Measurements from ENCODE around the gene BRD4. TPM values are rescaled to one million over a fixed set of nuclear protein-coding genes. Genes with fewer than 3 reads are reported as not detected.

The BRD4 gene
- total RNA-seq, 1 donor from 2014 or later, result 152 TPM

DNA sequence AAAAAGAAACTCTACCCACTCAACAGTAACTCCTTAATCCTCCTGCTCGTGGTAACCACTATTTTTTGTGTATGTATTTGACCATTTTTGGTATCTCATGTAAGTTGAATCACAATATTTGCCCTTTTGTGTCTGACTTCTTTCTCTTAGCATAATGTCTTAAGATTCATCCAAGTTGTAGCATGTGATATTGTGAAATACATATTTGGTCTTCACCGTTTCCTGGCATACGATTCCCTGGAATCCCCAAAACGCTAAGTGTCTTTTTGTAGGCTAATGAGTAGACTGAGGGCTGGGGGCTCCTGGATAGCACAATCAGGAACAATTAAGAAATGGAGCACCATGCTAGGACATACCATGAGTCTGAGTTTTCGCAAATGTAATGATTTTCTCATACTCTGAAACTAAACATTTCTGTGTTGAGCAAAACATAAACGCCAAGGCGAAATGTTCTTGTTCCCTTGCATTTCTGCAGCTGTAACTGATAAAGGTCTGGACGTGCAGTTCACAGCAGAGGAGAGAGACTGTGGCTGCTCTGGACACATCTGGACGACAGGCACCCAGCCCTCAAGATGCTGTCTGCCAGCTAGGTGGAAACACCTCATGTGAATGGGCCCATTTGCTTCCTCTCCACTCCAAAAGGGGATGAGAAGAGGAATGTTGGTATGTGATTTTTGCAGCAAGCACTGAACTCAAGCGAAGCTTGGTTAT lies 38.4 kb downstream of the BRD4 start:
- no peak for DNase-seq (ENCODE audit: low read depth, low spot score)
- Mint-ChIP-seq H3K27ac (ENCODE audit: unreplicated experiment) (no peak overlapping the region), H3K9me3 (no peaks in the 10 kb centered on the region), H3K27me3 (ENCODE audit: low read depth) (no peaks in the 10 kb centered on the region), H3K4me1 (peaks cover 66% of the 10 kb centered on the region), H3K36me3 (ENCODE audit: low read depth) (peaks cover 3% of the 10 kb centered on the region), H3K4me3 (no peak overlapping the region)
- TF ChIP-seq, protein P1, sequence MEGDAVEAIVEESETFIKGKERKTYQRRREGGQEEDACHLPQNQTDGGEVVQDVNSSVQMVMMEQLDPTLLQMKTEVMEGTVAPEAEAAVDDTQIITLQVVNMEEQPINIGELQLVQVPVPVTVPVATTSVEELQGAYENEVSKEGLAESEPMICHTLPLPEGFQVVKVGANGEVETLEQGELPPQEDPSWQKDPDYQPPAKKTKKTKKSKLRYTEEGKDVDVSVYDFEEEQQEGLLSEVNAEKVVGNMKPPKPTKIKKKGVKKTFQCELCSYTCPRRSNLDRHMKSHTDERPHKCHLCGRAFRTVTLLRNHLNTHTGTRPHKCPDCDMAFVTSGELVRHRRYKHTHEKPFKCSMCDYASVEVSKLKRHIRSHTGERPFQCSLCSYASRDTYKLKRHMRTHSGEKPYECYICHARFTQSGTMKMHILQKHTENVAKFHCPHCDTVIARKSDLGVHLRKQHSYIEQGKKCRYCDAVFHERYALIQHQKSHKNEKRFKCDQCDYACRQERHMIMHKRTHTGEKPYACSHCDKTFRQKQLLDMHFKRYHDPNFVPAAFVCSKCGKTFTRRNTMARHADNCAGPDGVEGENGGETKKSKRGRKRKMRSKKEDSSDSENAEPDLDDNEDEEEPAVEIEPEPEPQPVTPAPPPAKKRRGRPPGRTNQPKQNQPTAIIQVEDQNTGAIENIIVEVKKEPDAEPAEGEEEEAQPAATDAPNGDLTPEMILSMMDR (conservative IDR thresholded peaks at IDR 0.05), result no peak

DNA sequence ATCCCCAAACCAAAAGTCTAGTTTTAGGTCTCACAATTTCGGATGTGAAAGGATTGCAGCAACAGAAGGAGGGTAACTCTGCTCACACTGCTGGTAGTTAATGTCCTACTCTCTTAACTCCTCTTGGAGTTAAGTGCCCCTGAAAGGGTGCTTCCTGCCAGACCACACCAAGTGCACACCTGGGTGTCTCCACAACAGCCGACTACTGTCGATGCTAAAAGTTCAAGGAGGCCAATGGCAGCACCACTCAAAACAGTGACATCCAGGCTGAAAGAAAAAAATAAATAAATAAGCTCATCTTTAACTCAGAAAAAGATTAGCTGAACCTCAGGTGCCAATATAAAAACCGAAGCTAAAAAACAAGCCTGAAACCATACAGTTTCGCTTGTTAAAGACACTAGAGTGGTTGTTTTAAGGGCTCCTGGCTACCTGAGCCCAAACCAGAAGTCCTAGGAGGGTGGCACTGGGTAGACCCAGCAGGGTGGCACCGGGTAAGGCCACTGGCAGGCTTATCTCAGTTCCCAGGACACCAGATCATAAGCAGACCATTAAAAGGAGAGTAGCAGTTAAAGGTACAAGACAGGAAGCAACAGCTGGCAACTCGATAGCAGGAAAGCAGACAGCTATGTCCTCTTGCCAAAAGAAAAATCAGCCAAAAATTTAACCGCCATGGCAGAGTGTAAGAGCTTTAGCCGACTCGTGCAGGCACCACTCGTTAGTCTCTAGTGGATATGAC lies 39.3 kb downstream of the BRD4 start:
- no peak for DNase-seq (ENCODE audit: low read depth, low spot score)
- H3K36me3 Mint-ChIP-seq (ENCODE audit: low read depth), result peaks cover 3% of the 10 kb centered on the region
- TF ChIP-seq, protein P1 (conservative IDR thresholded peaks at IDR 0.05), result no peak
- no peaks in the 10 kb centered on the region for H3K9me3 Mint-ChIP-seq
- no peak overlapping the region for H3K27ac Mint-ChIP-seq (ENCODE audit: unreplicated experiment)
- no peak overlapping the region for H3K4me3 Mint-ChIP-seq
- peaks cover 67% of the 10 kb centered on the region for H3K4me1 Mint-ChIP-seq
- no peaks in the 10 kb centered on the region for H3K27me3 Mint-ChIP-seq (ENCODE audit: low read depth)

DNA sequence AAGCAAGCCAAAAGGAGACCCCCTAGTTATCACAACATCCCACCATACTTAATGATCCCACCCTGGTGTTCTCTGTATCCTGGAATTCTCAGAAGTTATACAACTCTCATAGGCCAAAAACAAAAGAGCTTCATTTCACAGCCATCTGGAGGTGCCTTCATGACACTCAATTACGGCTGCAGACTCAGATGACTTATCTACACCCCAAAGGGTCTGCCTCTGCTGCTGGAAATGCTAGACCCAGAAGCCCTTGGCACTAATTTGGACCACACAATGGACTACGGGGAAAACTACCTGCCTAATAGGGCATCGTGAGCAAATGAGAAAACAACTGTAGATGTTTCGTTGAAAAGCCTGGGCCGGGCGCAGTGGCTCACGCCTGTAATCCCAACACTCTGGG lies 40.2 kb downstream of the BRD4 start:
- Mint-ChIP-seq H3K27ac (ENCODE audit: unreplicated experiment) (no peak overlapping the region), H3K27me3 (ENCODE audit: low read depth) (no peaks in the 10 kb centered on the region), H3K36me3 (ENCODE audit: low read depth) (peaks cover 3% of the 10 kb centered on the region), H3K4me3 (no peak overlapping the region), H3K9me3 (no peaks in the 10 kb centered on the region), H3K4me1 (peaks cover 65% of the 10 kb centered on the region)
- DNase-seq (ENCODE audit: low read depth, low spot score), result no peak
- TF ChIP-seq, protein P1 (conservative IDR thresholded peaks at IDR 0.05), result no peak

DNA sequence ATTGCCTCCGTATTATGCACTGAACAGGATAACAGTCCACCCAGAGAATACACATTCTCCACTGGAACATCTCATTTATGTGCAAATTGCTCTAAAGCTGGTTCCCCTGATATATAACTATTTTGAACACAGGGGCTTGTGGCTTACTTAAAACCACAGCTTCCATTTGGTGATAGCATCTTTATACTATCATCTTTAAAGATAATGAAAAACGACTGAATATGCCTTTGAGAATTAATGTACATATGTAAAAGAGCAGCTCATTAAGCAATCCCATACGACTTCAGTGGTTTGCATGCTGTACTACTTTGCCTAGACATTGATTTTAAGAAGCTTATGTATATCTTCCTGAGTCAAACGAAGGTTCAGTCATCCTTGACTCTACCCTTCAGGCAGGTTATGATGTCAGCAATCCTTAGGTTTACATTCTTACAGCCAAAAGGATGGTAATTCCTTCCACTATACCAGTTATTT lies 40.8 kb downstream of the BRD4 start:
- H3K36me3 Mint-ChIP-seq (ENCODE audit: low read depth), result peaks cover 3% of the 10 kb centered on the region
- no peaks in the 10 kb centered on the region for H3K27me3 Mint-ChIP-seq (ENCODE audit: low read depth)
- no peak overlapping the region for H3K4me3 Mint-ChIP-seq
- TF ChIP-seq, protein P1 (conservative IDR thresholded peaks at IDR 0.05), result no peak
- H3K4me1 Mint-ChIP-seq, result peaks cover 59% of the 10 kb centered on the region
- H3K9me3 Mint-ChIP-seq, result no peaks in the 10 kb centered on the region
- no peak overlapping the region for H3K27ac Mint-ChIP-seq (ENCODE audit: unreplicated experiment)
- no peak for DNase-seq (ENCODE audit: low read depth, low spot score)

DNA sequence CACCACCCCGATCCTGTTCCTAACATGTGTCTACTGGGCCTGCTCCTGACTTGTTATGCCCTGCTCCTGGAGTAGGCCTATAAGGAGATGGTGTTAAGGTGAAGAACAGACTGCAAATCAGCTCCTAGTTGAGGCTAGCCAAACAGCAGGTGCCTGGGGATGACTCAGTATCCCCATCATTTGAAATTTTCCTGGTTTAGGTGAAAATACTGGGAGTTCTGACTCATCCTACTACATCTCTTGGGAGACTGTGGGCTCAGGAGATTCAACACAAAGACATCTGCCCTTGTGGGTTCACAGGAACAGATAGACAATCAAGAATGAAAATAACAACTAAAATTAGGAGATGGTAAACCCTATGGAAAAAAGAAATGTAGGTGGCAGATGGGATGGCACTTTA lies 41.2 kb downstream of the BRD4 start:
- no peak for DNase-seq (ENCODE audit: low read depth, low spot score)
- Mint-ChIP-seq H3K36me3 (ENCODE audit: low read depth) (no peaks in the 10 kb centered on the region), H3K27ac (ENCODE audit: unreplicated experiment) (no peak overlapping the region), H3K9me3 (no peaks in the 10 kb centered on the region), H3K4me1 (peaks cover 60% of the 10 kb centered on the region), H3K27me3 (ENCODE audit: low read depth) (no peaks in the 10 kb centered on the region), H3K4me3 (no peak overlapping the region)
- TF ChIP-seq, protein P1 (conservative IDR thresholded peaks at IDR 0.05), result no peak
